PC-3 (cell line): ENCODE measurements around the gene APOA4. TPM values are rescaled to one million over a fixed set of nuclear protein-coding genes. Genes with fewer than 3 reads are reported as not detected.

ENCODE experiments used
- ATAC-seq: fragments of 200-7000 bp; cut with Tn5 transposase; 2 replicates; pipeline ENCODE4 v1.9.1; 2020; ENCODE audit warnings: mild to moderate bottlenecking, moderate library complexity
- BruUV-seq: library from RNA; stranded (reverse); fragments of 400-500 nt; replicated peaks from 2 replicates; lab custom pipeline; 2021; lab: Mats Ljungman, UMichigan
- CTCF ChIA-PET: fragments of 300-600 bp; sonication (Branson Sonifier 250); formaldehyde crosslinking; loops from one replicate; lab custom pipeline; 2022; ENCODE audit warnings: antibody characterized with exemption; lab: Charles Lee
- POLR2A ChIA-PET: fragments of 300-600 bp; sonication (Branson Sonifier 250); formaldehyde crosslinking; loops from one replicate; lab custom pipeline; 2022; ENCODE audit warnings: antibody characterized with exemption; ENCODE audit not compliant: unreplicated experiment; lab: Charles Lee
- DNase-seq: peaks from one replicate; pipeline ENCODE4 v3.0.0-alpha.2; 2015
- H2AFZ ChIP-seq: fragments of 300-600 bp; sonication (generic); 2 replicates; pipeline ENCODE4 v1.6.0; 2016; ENCODE audit warnings: antibody characterized with exemption, low read length
- H3F3A ChIP-seq: fragments of 300-600 bp; sonication (generic); one replicate; pipeline ENCODE4 v1.6.0; 2017; ENCODE audit warnings: antibody characterized with exemption, low read length, control low read depth, mild to moderate bottlenecking; ENCODE audit not compliant: unreplicated experiment
- H3K27ac ChIP-seq: fragments of 300-600 bp; sonication (generic); 2 replicates; pipeline ENCODE4 v1.5.1; 2016; ENCODE audit warnings: mild to moderate bottlenecking, low read length
- H3K27me3 ChIP-seq: fragments of 300-600 bp; sonication (generic); 2 replicates; pipeline ENCODE4 v1.6.1; 2016; ENCODE audit warnings: low read length, mixed read lengths
- H3K36me3 ChIP-seq: fragments of 300-600 bp; sonication (generic); 2 replicates; pipeline ENCODE4 v1.6.1; 2016; ENCODE audit warnings: low read depth, mixed run types, low read length, mixed read lengths
- H3K4me1 ChIP-seq: fragments of 300-600 bp; sonication (generic); 2 replicates; pipeline ENCODE4 v1.5.1; 2016; ENCODE audit warnings: low read length; ENCODE audit not compliant: insufficient read depth
- H3K4me2 ChIP-seq: fragments of 300-600 bp; sonication (generic); 2 replicates; pipeline ENCODE4 v1.6.0; 2016; ENCODE audit warnings: low read length
- H3K4me3 ChIP-seq: fragments of 300-600 bp; sonication (generic); 2 replicates; pipeline ENCODE4 v1.5.1; 2016; ENCODE audit warnings: mild to moderate bottlenecking, low read length, mixed read lengths
- H3K79me2 ChIP-seq: fragments of 300-600 bp; sonication (generic); 2 replicates; pipeline ENCODE4 v1.6.1; 2017; ENCODE audit warnings: low read length, mixed read lengths
- H3K9ac ChIP-seq: fragments of 300-600 bp; sonication (generic); 2 replicates; pipeline ENCODE4 v1.6.0; 2016; ENCODE audit warnings: mild to moderate bottlenecking, low read length
- H3K9me2 ChIP-seq: fragments of 300-600 bp; sonication (generic); replicated peaks from 2 replicates; pipeline ENCODE4 v1.6.1; 2016; ENCODE audit warnings: mixed run types, low read length, mixed read lengths
- H3K9me3 ChIP-seq: fragments of 300-600 bp; sonication (generic); 2 replicates; pipeline ENCODE4 v1.6.1; 2016; ENCODE audit warnings: low read length, mixed read lengths
- H4K20me1 ChIP-seq: fragments of 300-600 bp; sonication (generic); 2 replicates; pipeline ENCODE4 v1.6.1; 2016; ENCODE audit warnings: low read length, mixed read lengths
- CTCF ChIP-seq: fragments of 300-600 bp; sonication (generic); conservative IDR thresholded peaks from 2 replicates; pipeline ENCODE4 v1.5.1; 2017; ENCODE audit warnings: antibody characterized with exemption, low read depth, mild to moderate bottlenecking, low read length
- EZH2 ChIP-seq: fragments of 300-600 bp; sonication (generic); IDR thresholded peaks from one replicate; pipeline ENCODE4 v1.6.1; 2017; ENCODE audit warnings: antibody characterized with exemption, mild to moderate bottlenecking, low read length; ENCODE audit not compliant: unreplicated experiment
- EZH2phosphoT487 ChIP-seq: fragments of 300-600 bp; sonication (generic); IDR thresholded peaks from 2 replicates; pipeline ENCODE4 v1.6.1; 2018; ENCODE audit warnings: mild to moderate bottlenecking, antibody characterized with exemption, low read length, borderline replicate concordance
- intact Hi-C: fragments of 100-400 bp; cut with micrococcal nuclease; formaldehyde crosslinking; loops from 2 replicates; pipeline ENCODE4 v1.9.0; 2023
- total RNA-seq: library from RNA; depleted of rRNA; stranded (reverse); fragments of >200 nt; gene quantifications from 2 replicates; pipeline ENCODE4 v1.2.3, GENCODE V29; 2014

Gene APOA4
- total RNA-seq, 1 experiment from 2014 or later = not detected

- DNase-seq (no peak), ATAC-seq (no peak)
- Histone ChIP-seq H3K4me2 (no peak overlapping the region), H3K36me3 (no peaks in the 10 kb centered on the region), H3K9me3 (no peaks in the 10 kb centered on the region), H3K4me1 (peaks cover 12% of the 10 kb centered on the region), H3K27ac (no peak overlapping the region), H3K4me3 (no peak overlapping the region), H3K79me2 (no peaks in the 10 kb centered on the region), H3K9me2 (no peaks in the 10 kb centered on the region), H3K9ac (no peak overlapping the region), H3K27me3 (no peaks in the 10 kb centered on the region), H2AFZ (no peak overlapping the region), H3F3A (no peaks in the 10 kb centered on the region), H4K20me1 (no peaks in the 10 kb centered on the region)
- ChIA-PET POLR2A (no interaction called here), CTCF (no interaction called here)
- no peak for TF ChIP-seq EZH2
- no peak for TF ChIP-seq CTCF
- TF ChIP-seq EZH2phosphoT487 = no peak
- BruUV-seq = no TSS peak
- intact Hi-C loops = no loop called here
Measured at GRCh38 chr11:116797816-116798215, 25.3 kb downstream of the APOA4 start.

- no TSS peak for BruUV-seq
- no peak for ATAC-seq
Measured at GRCh38 chr11:116796548-116796947, 26.6 kb downstream of the APOA4 start.

More at GRCh38 chr11:116796548-116796947, 26.6 kb downstream of the APOA4 start:
- Histone ChIP-seq H3K4me3 (no peak overlapping the region), H4K20me1 (no peaks in the 10 kb centered on the region), H3K79me2 (no peaks in the 10 kb centered on the region), H3K9me2 (no peaks in the 10 kb centered on the region), H3K4me2 (no peak overlapping the region), H2AFZ (no peak overlapping the region), H3K9ac (no peak overlapping the region), H3K36me3 (no peaks in the 10 kb centered on the region), H3K9me3 (no peaks in the 10 kb centered on the region), H3K27me3 (no peaks in the 10 kb centered on the region), H3K27ac (no peak overlapping the region), H3K4me1 (peaks cover 19% of the 10 kb centered on the region), H3F3A (no peaks in the 10 kb centered on the region)
- ChIA-PET POLR2A (no interaction called here), CTCF (no interaction called here)
- TF ChIP-seq EZH2 (no peak), EZH2phosphoT487 (no peak), CTCF (no peak)
- no peak for DNase-seq
- intact Hi-C loops = no loop called here
